OCI-LY3 (cell line): ENCODE results near the gene KIF22.

Experiments
- H2AFZ ChIP-seq: fragments of 200-600, 300-600 bp; shearing (Covaris generic); 2 replicates; pipeline ENCODE4 v1.6.0; 2014; ENCODE audit warnings: antibody characterized with exemption, low read depth, low read length
- H3K27ac ChIP-seq: fragments of 200-600, 300-600 bp; sonication (generic); 2 replicates; pipeline ENCODE4 v1.5.1; 2014; ENCODE audit warnings: mild to moderate bottlenecking, low read length, moderate library complexity, mixed read lengths
- H3K27me3 ChIP-seq: fragments of 200-600, 300-600 bp; sonication (generic); 2 replicates; pipeline ENCODE4 v1.6.1; 2014; ENCODE audit warnings: low read depth, low read length, mixed read lengths
- H3K36me3 ChIP-seq: fragments of 200-600, 300-600 bp; sonication (generic); replicated peaks from 2 replicates; pipeline ENCODE3; 2014; ENCODE audit warnings: low read depth, low read length, mixed read lengths
- H3K4me1 ChIP-seq: fragments of 300-600, 200-600 bp; sonication (generic); 2 replicates; pipeline ENCODE4 v1.6.1; 2014; ENCODE audit warnings: low read length, mixed read lengths
- H3K4me2 ChIP-seq: fragments of 200-600, 300-600 bp; sonication (generic); 2 replicates; pipeline ENCODE4 v1.6.1; 2014; ENCODE audit warnings: low read length, mixed read lengths
- H3K4me3 ChIP-seq: fragments of 300-600, 200-600 bp; sonication (generic); 2 replicates; pipeline ENCODE4 v1.5.1; 2014; ENCODE audit warnings: antibody characterized with exemption, mild to moderate bottlenecking, low read length, moderate library complexity
- H3K79me2 ChIP-seq: fragments of 300-600, 200-600 bp; shearing (Covaris generic); 2 replicates; pipeline ENCODE4 v1.6.1; 2014; ENCODE audit warnings: mild to moderate bottlenecking, low read length, mixed read lengths
- H3K9ac ChIP-seq: fragments of 300-600, 200-600 bp; shearing (Covaris generic); 2 replicates; pipeline ENCODE4 v1.6.0; 2014; ENCODE audit warnings: mild to moderate bottlenecking, low read length, moderate library complexity
- H3K9me3 ChIP-seq: fragments of 200-600, 300-600 bp; shearing (Covaris generic); 2 replicates; pipeline ENCODE4 v1.6.1; 2014; ENCODE audit warnings: low read length, mixed read lengths; ENCODE audit not compliant: insufficient read depth
- H4K20me1 ChIP-seq: fragments of 200-600, 300-600 bp; sonication (generic); 2 replicates; pipeline ENCODE4 v1.6.1; 2016; ENCODE audit warnings: low read length, mixed read lengths; ENCODE audit not compliant: insufficient read depth
- EZH2phosphoT487 ChIP-seq: fragments of 200-600 bp; shearing (Covaris generic); IDR thresholded peaks from 2 replicates; pipeline ENCODE4 v1.6.1; 2018; ENCODE audit warnings: antibody characterized with exemption, mixed run types, low read depth
- TF ChIP-seq, protein P1 (sequence below): fragments of 200-600, 300-600 bp; sonication (generic); IDR thresholded peaks from 2 replicates; pipeline ENCODE4 v1.5.1; 2014; ENCODE audit warnings: antibody characterized with exemption, low read length, low read depth

Gene KIF22

DNA sequence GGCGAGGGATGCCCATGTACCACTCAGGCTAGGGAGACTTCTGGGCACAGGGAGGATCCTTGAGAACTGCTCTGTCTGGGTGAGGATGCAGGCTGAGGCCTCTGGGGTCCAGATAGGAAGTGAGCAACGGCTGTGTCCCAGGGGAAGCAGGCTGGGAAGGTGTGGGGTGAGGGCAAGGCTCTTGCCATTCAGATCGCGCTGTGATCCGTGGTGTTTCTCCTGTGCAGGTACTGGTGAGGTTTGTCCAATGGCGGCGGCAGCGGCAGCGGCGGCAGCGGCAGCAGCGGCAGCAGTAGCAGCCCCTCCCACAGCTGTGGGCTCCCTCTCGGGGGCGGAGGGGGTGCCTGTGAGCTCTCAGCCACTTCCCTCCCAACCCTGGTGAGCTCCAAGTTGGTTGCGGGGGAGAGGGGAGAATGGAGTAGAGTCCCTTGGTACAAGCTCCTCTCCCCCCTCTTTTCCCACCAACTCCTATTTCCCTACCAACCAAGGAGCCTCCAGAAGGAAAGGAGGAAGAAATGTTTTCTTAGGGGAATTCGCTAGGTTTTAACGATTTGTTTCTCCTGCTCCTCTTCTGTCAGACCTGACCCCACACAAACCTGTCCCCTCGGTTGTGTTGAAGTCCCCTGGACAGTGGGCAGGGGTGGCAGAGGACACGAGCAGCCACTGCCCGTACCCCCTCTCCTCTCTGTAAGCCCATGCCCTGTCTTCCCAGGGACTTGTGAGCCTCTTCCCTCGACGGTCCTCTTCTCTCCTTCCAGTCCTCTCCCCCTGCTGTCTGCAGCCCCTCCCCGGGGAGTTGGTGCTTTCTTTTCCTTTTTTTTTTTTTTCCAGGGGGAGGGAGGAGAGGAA is 19.5 kb downstream of the KIF22 start:
- Histone ChIP-seq H3K27me3 (no peaks in the 10 kb centered on the region), H3K9ac (no peak overlapping the region), H2AFZ (no peak overlapping the region), H3K79me2 (peaks cover 28% of the 10 kb centered on the region), H4K20me1 (peaks cover 25% of the 10 kb centered on the region), H3K9me3 (no peaks in the 10 kb centered on the region), H3K4me3 (0 out of 2 replicates have a peak overlapping the region, but pooled peaks have one; percentile 58), H3K4me2 (peak overlapping the region; percentile 67; the same call in 1 of the 2 replicates), H3K4me1 (peaks cover 51% of the 10 kb centered on the region), H3K36me3 (peaks cover 31% of the 10 kb centered on the region), H3K27ac (no peak overlapping the region)
- TF ChIP-seq, protein P1, sequence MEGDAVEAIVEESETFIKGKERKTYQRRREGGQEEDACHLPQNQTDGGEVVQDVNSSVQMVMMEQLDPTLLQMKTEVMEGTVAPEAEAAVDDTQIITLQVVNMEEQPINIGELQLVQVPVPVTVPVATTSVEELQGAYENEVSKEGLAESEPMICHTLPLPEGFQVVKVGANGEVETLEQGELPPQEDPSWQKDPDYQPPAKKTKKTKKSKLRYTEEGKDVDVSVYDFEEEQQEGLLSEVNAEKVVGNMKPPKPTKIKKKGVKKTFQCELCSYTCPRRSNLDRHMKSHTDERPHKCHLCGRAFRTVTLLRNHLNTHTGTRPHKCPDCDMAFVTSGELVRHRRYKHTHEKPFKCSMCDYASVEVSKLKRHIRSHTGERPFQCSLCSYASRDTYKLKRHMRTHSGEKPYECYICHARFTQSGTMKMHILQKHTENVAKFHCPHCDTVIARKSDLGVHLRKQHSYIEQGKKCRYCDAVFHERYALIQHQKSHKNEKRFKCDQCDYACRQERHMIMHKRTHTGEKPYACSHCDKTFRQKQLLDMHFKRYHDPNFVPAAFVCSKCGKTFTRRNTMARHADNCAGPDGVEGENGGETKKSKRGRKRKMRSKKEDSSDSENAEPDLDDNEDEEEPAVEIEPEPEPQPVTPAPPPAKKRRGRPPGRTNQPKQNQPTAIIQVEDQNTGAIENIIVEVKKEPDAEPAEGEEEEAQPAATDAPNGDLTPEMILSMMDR = no peak
- no peak for TF ChIP-seq EZH2phosphoT487

GRCh38 chr16:29810699-29811169 is 20.2 kb downstream of the KIF22 start:
- H3K4me3 ChIP-seq = peak overlapping the region; percentile 58
- H3K27me3 ChIP-seq = no peaks in the 10 kb centered on the region
- H3K4me1 ChIP-seq = peaks cover 53% of the 10 kb centered on the region
- peaks cover 25% of the 10 kb centered on the region for H4K20me1 ChIP-seq
- H3K27ac ChIP-seq = no peak overlapping the region
- H3K36me3 ChIP-seq = peaks cover 31% of the 10 kb centered on the region
- peak overlapping the region; percentile 67 for H3K4me2 ChIP-seq
- no peak overlapping the region; the same call in 1 of the 2 replicates for H3K9ac ChIP-seq
- H3K79me2 ChIP-seq = peaks cover 28% of the 10 kb centered on the region
- TF ChIP-seq, protein P1 = no peak
- no peak for TF ChIP-seq EZH2phosphoT487
- no peak overlapping the region for H2AFZ ChIP-seq
- H3K9me3 ChIP-seq = no peaks in the 10 kb centered on the region

DNA sequence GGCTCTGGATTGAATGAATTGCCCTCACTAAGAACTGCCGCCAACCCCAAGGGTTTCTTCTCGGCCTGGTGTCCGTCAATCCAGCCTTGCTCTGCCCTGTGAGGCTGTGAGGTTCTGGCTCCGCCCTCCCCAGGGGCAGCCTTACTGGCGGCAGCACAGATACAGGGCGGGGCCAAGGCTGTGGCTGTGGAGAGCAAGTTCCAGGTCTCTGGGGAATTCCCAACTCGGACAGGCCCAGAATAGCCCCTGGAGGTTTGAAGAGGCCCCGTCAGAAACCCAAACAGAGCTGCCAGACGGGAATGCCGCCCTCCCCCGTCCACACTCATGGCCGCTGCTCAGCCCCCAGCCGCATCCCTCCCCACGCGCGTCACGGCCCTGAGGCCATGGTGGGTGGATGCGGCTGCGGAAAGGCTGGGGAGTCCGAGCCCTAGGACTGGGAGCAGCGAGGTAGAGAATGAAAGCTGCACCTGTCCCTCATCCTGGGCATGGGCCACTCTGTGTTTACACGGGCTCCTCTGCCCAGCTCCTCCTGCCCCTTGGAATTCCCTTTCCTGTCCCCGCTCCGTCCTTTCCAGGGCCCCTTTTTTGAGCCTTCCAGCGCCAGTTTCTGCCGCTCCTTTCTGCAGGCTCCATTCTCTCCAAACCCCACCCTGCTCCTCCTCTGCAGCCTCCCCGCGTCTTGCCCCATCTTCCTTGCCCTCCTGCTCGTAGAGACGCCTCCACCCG is 20.8 kb downstream of the KIF22 start:
- H3K9ac ChIP-seq = peak overlapping the region; percentile 35
- no peaks in the 10 kb centered on the region for H3K9me3 ChIP-seq
- peaks cover 53% of the 10 kb centered on the region for H3K4me1 ChIP-seq
- peaks cover 29% of the 10 kb centered on the region for H3K79me2 ChIP-seq
- H4K20me1 ChIP-seq = peaks cover 25% of the 10 kb centered on the region
- H3K4me2 ChIP-seq = peak overlapping the region; percentile 67
- peaks cover 31% of the 10 kb centered on the region for H3K36me3 ChIP-seq
- H3K27ac ChIP-seq = no peak overlapping the region
- peak overlapping the region; percentile 58 for H3K4me3 ChIP-seq
- TF ChIP-seq, protein P1 = no peak
- TF ChIP-seq EZH2phosphoT487 = no peak
- H3K27me3 ChIP-seq = no peaks in the 10 kb centered on the region
- H2AFZ ChIP-seq = no peak overlapping the region
